ENCODE measurements around the gene RLBP1. TPM values are rescaled to one million over a fixed set of nuclear protein-coding genes. Genes with fewer than 3 reads are reported as not detected.

The RLBP1 gene
- total and polyA plus RNA-seq, 2 donors (not counting 3 experiments of a cell fraction or from before 2014, with no cell fraction given), result not detected

GRCh38 chr15:89203705-89204273 is 17.6 kb downstream of the RLBP1 start:
- intact Hi-C loops (cut with micrococcal nuclease) (no loop called here), dilution Hi-C loops (cut with MboI; ENCODE audit: extremely low pct_ligation_motif_present, low sequenced_read_pairs) (no loop called here)
- Histone ChIP-seq H3K27me3 (ENCODE audit: control insufficient read depth in 2 of 2, insufficient read depth in 2 of 2, low read length in 2 of 2) (no peaks in the 10 kb centered on the region), H3K4me2 (ENCODE audit: insufficient read depth, low read length) (no peak overlapping the region), H3K27ac (ENCODE audit: insufficient read depth, low read depth, low read length) (no peak overlapping the region), H2AFZ (ENCODE audit: low read depth, low read length) (no peak overlapping the region), H3K9ac (replicated peaks; ENCODE audit: extremely low read depth, insufficient read depth, low read length) (no peak overlapping the region), H3K36me3 (ENCODE audit: control insufficient read depth in 2 of 2, extremely low read depth in 1 of 2, insufficient read depth in 2 of 2, low read length in 2 of 2) (no peaks in the 10 kb centered on the region), H3K9me1 (replicated peaks; ENCODE audit: control insufficient read depth, extremely low read depth, insufficient read depth, low read length) (no peaks in the 10 kb centered on the region), H4K20me1 (replicated peaks; ENCODE audit: control insufficient read depth, extremely low read depth, insufficient read depth, low read length) (no peaks in the 10 kb centered on the region), H3K4me1 (ENCODE audit: control insufficient read depth, extremely low read depth, insufficient read depth, low read length) (peaks cover 5% of the 10 kb centered on the region), H3K9me3 (replicated peaks; ENCODE audit: control insufficient read depth, insufficient read depth, low read length) (no peaks in the 10 kb centered on the region), H3K4me3 (replicated peaks in 1 of 3; ENCODE audit: insufficient read depth in 1 of 3, low read depth in 1 of 3, low read length in 3 of 3) (no peak overlapping the region), H3K79me2 (ENCODE audit: control insufficient read depth, insufficient read depth, low read length) (no peaks in the 10 kb centered on the region)
- CTCF ChIA-PET, result interaction anchor here (1.4 kb wide), 1 partner anchor 40 kb away, joined by 5 read pairs; the partner anchor contains the start of gene FANCI
- POLR2A ChIA-PET, result no interaction called here
- DNase-seq (ENCODE audit: low read depth, low spot score) (no peak), FAIRE-seq (no peak)
- BruUV-seq (replicated peaks), result no TSS peak
- no peak for TF ChIP-seq GATA2 (IDR thresholded peaks at IDR 0.05; ENCODE audit: insufficient read depth, insufficient read length, low read depth, low read length)

DNA sequence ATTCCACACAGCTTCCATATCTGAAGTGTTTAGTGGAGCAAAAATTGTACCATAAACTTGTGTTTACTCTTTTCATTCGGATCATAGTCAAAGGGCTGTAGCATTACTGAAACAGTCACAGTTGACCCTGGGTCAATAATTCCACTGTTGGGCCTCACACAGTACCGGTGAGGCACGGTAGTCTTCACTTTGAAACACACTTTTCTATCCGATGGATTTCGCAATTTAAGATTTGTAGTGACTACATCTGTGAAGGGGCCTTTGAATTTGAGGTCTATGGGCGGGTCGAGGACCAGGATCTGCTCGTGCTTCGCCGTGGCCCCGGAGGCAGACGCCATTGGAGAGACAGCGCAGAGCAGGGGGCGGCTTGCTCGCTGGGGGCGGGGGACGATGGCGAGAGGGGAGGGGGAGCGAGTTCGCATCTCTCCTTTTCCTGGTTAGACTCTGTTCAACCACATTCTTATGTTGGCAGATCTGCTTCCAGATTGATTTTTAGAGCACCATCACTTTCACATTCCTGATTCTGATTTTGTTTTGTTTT is 19.8 kb downstream of the RLBP1 start:
- dilution Hi-C loops (cut with MboI; ENCODE audit: extremely low pct_ligation_motif_present, low sequenced_read_pairs) (no loop called here), intact Hi-C loops (cut with micrococcal nuclease) (no loop called here)
- H3K4me1 ChIP-seq (ENCODE audit: control insufficient read depth, extremely low read depth, insufficient read depth, low read length), result peaks cover 3% of the 10 kb centered on the region
- no peak overlapping the region for H2AFZ ChIP-seq (ENCODE audit: low read depth, low read length)
- TF ChIP-seq GATA2 (IDR thresholded peaks at IDR 0.05; ENCODE audit: insufficient read depth, insufficient read length, low read depth, low read length), result no peak
- no peak for TF ChIP-seq POLR2AphosphoS5 (IDR thresholded peaks at IDR 0.05; ENCODE audit: insufficient read depth, low read depth, low read length)
- no peak for TF ChIP-seq MYC (IDR thresholded peaks at IDR 0.05; ENCODE audit: low read depth, low read length)
- TF ChIP-seq, protein P1, sequence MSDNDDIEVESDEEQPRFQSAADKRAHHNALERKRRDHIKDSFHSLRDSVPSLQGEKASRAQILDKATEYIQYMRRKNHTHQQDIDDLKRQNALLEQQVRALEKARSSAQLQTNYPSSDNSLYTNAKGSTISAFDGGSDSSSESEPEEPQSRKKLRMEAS (IDR thresholded peaks at IDR 0.05; ENCODE audit: insufficient read depth, insufficient read length), result no peak
- TF ChIP-seq POLR2A (IDR thresholded peaks at IDR 0.05; ENCODE audit: low read depth, low read length), result no peak
- TF ChIP-seq, protein P2, sequence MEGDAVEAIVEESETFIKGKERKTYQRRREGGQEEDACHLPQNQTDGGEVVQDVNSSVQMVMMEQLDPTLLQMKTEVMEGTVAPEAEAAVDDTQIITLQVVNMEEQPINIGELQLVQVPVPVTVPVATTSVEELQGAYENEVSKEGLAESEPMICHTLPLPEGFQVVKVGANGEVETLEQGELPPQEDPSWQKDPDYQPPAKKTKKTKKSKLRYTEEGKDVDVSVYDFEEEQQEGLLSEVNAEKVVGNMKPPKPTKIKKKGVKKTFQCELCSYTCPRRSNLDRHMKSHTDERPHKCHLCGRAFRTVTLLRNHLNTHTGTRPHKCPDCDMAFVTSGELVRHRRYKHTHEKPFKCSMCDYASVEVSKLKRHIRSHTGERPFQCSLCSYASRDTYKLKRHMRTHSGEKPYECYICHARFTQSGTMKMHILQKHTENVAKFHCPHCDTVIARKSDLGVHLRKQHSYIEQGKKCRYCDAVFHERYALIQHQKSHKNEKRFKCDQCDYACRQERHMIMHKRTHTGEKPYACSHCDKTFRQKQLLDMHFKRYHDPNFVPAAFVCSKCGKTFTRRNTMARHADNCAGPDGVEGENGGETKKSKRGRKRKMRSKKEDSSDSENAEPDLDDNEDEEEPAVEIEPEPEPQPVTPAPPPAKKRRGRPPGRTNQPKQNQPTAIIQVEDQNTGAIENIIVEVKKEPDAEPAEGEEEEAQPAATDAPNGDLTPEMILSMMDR (IDR thresholded peaks at IDR 0.05; ENCODE audit: extremely low read depth in 1 of 2, insufficient read depth in 1 of 2, low read depth in 1 of 2, low read length in 2 of 2), result no peak
- no peak for TF ChIP-seq EZH2 (IDR thresholded peaks at IDR 0.05; ENCODE audit: borderline replicate concordance, low read depth, low read length, severe bottlenecking)
- TF ChIP-seq FOS (IDR thresholded peaks at IDR 0.05; ENCODE audit: borderline replicate concordance, insufficient read depth, low read length), result no peak
- no peak for TF ChIP-seq JUN (IDR thresholded peaks at IDR 0.05; ENCODE audit: borderline replicate concordance, insufficient read depth, insufficient read length, low read depth)
- no peaks in the 10 kb centered on the region for H4K20me1 ChIP-seq (replicated peaks; ENCODE audit: control insufficient read depth, extremely low read depth, insufficient read depth, low read length)
- H3K36me3 ChIP-seq (ENCODE audit: control insufficient read depth in 2 of 2, extremely low read depth in 1 of 2, insufficient read depth in 2 of 2, low read length in 2 of 2), result no peaks in the 10 kb centered on the region
- H3K4me3 ChIP-seq (replicated peaks in 1 of 3; ENCODE audit: insufficient read depth in 1 of 3, low read depth in 1 of 3, low read length in 3 of 3), result no peak overlapping the region
- no peaks in the 10 kb centered on the region for H3K79me2 ChIP-seq (ENCODE audit: control insufficient read depth, insufficient read depth, low read length)
- ChIA-PET CTCF (no interaction called here), POLR2A (no interaction called here)
- H3K9ac ChIP-seq (replicated peaks; ENCODE audit: extremely low read depth, insufficient read depth, low read length), result no peak overlapping the region
- FAIRE-seq (no peak), DNase-seq (ENCODE audit: low read depth, low spot score) (no peak)
- BruUV-seq (replicated peaks), result no TSS peak
- no peaks in the 10 kb centered on the region for H3K9me3 ChIP-seq (replicated peaks; ENCODE audit: control insufficient read depth, insufficient read depth, low read length)
- no peaks in the 10 kb centered on the region for H3K27me3 ChIP-seq (ENCODE audit: control insufficient read depth in 2 of 2, insufficient read depth in 2 of 2, low read length in 2 of 2)
- H3K9me1 ChIP-seq (replicated peaks; ENCODE audit: control insufficient read depth, extremely low read depth, insufficient read depth, low read length), result no peaks in the 10 kb centered on the region
- H3K4me2 ChIP-seq (ENCODE audit: insufficient read depth, low read length), result no peak overlapping the region
- H3K27ac ChIP-seq (ENCODE audit: insufficient read depth, low read depth, low read length), result no peak overlapping the region
